WTC11 (cell line): Measurements from ENCODE around the gene WDR27. TPM values are rescaled to one million over a fixed set of nuclear protein-coding genes. Genes with fewer than 3 reads are reported as not detected.

Experiments
- ATAC-seq: fragments of 200-7000 bp; cut with Tn5 transposase; 2 replicates; pipeline ENCODE4 v1.10.0; 2021; ENCODE audit warnings: mild to moderate bottlenecking, moderate library complexity
- CTCF ChIA-PET: fragments of 300-600 bp; sonication (Branson Sonifier 250); formaldehyde crosslinking; loops from one replicate; lab custom pipeline; 2021; ENCODE audit warnings: antibody characterized with exemption; lab: Charles Lee
- POLR2A ChIA-PET: fragments of 350-600 bp; sonication (Branson Sonifier 250); formaldehyde crosslinking; loops from one replicate; lab custom pipeline; 2021; ENCODE audit warnings: antibody characterized with exemption; lab: Charles Lee
- DNase-seq: peaks from one replicate; pipeline ENCODE4 v3.0.0; 2021; ENCODE audit warnings: low spot score
- H3K27ac Mint-ChIP-seq: 2 replicates; pipeline ENCODE4 v1.8.0; 2021; ENCODE audit warnings: mixed read lengths
- H3K27me3 Mint-ChIP-seq: 2 replicates; pipeline ENCODE4 v1.8.0; 2021; ENCODE audit warnings: low read depth, mild to moderate bottlenecking, moderate library complexity, mixed read lengths
- H3K36me3 Mint-ChIP-seq: 2 replicates; pipeline ENCODE4 v1.8.0; 2021; ENCODE audit warnings: mixed read lengths
- H3K4me1 Mint-ChIP-seq: 2 replicates; pipeline ENCODE4 v1.8.0; 2022; ENCODE audit warnings: mixed read lengths
- H3K4me3 Mint-ChIP-seq: 2 replicates; pipeline ENCODE4 v1.8.0; 2021; ENCODE audit warnings: mild to moderate bottlenecking, moderate library complexity, mixed read lengths
- H3K9me3 Mint-ChIP-seq: 2 replicates; pipeline ENCODE4 v1.8.0; 2021; ENCODE audit warnings: mixed read lengths
- ATF1 ChIP-seq: sonication (generic); formaldehyde crosslinking; IDR thresholded peaks from 2 replicates; pipeline ENCODE4 v1.8.1; 2023; ENCODE audit warnings: mild to moderate bottlenecking, moderate library complexity, missing genetic modification reagents
- CBFB ChIP-seq: sonication (generic); formaldehyde crosslinking; IDR thresholded peaks from 2 replicates; pipeline ENCODE4 v1.8.1; 2022; ENCODE audit warnings: mild to moderate bottlenecking, low read depth, missing genetic modification reagents
- EMX1 ChIP-seq: fragments of 250-450 bp; sonication (Bioruptor Pico); IDR thresholded peaks from 2 replicates; pipeline ENCODE4 v1.8.0; 2021; ENCODE audit warnings: mild to moderate bottlenecking
- GRHL2 ChIP-seq: fragments of 250-450 bp; sonication (Bioruptor Pico); IDR thresholded peaks from 2 replicates; pipeline ENCODE4 v1.8.0; 2022; ENCODE audit warnings: mild to moderate bottlenecking, moderate library complexity; ENCODE audit not compliant: insufficient replicate concordance, severe bottlenecking
- IRF2 ChIP-seq: sonication (generic); formaldehyde crosslinking; IDR thresholded peaks from 2 replicates; pipeline ENCODE4 v1.8.0; 2022; ENCODE audit warnings: low read depth, missing genetic modification reagents, borderline replicate concordance
- NFYB ChIP-seq: sonication (generic); formaldehyde crosslinking; conservative IDR thresholded peaks from 2 replicates; pipeline ENCODE4 v1.8.0; 2022; ENCODE audit warnings: low read depth, missing genetic modification reagents
- NR1H2 ChIP-seq: sonication (generic); formaldehyde crosslinking; IDR thresholded peaks from 2 replicates; pipeline ENCODE4 v1.9.0; 2021; ENCODE audit warnings: mild to moderate bottlenecking, moderate library complexity, missing genetic modification reagents
- NR2C2 ChIP-seq: sonication (generic); formaldehyde crosslinking; IDR thresholded peaks from 2 replicates; pipeline ENCODE4 v1.8.0; 2022; ENCODE audit warnings: mild to moderate bottlenecking, missing genetic modification reagents
- SOX15 ChIP-seq: fragments of 250-450 bp; sonication (Bioruptor Pico); IDR thresholded peaks from 2 replicates; pipeline ENCODE4 v1.9.0; 2021; ENCODE audit warnings: mild to moderate bottlenecking
- TEAD4 ChIP-seq: sonication (generic); formaldehyde crosslinking; IDR thresholded peaks from 2 replicates; pipeline ENCODE4 v1.8.0; 2022; ENCODE audit warnings: mild to moderate bottlenecking, missing genetic modification reagents
- USF1 ChIP-seq: sonication (generic); formaldehyde crosslinking; IDR thresholded peaks from 2 replicates; pipeline ENCODE4 v1.8.0; 2022; ENCODE audit warnings: mild to moderate bottlenecking, missing genetic modification reagents
- ZNF121 ChIP-seq: sonication (generic); formaldehyde crosslinking; IDR thresholded peaks from 2 replicates; pipeline ENCODE4 v1.8.0; 2023; ENCODE audit warnings: missing genetic modification reagents
- ZNF317 ChIP-seq: sonication (generic); formaldehyde crosslinking; IDR thresholded peaks from 2 replicates; pipeline ENCODE4 v1.8.1; 2023; ENCODE audit warnings: low read depth, mild to moderate bottlenecking, moderate library complexity, missing genetic modification reagents, borderline replicate concordance
- total RNA-seq: library from RNA; stranded (reverse); gene quantifications from 3 replicates; pipeline ENCODE4 v1.2.3, GENCODE V29; 2021
- TF ChIP-seq, protein P1 (sequence below): sonication (generic); formaldehyde crosslinking; IDR thresholded peaks from 2 replicates; pipeline ENCODE4 v1.8.1; 2023; ENCODE audit warnings: mild to moderate bottlenecking, moderate library complexity, missing genetic modification reagents
- TF ChIP-seq, protein P2 (sequence below): fragments of 250-450 bp; sonication (Bioruptor Pico); conservative IDR thresholded peaks from 2 replicates; pipeline ENCODE4 v1.9.0; 2021; ENCODE audit warnings: mild to moderate bottlenecking
- TF ChIP-seq, protein P3 (sequence below): fragments of 250-450 bp; sonication (Bioruptor Pico); IDR thresholded peaks from 2 replicates; pipeline ENCODE4 v1.9.0; 2021; ENCODE audit warnings: moderate library complexity, mild to moderate bottlenecking, inconsistent platforms, borderline replicate concordance
- TF ChIP-seq, protein P4 (sequence below): sonication (generic); formaldehyde crosslinking; conservative IDR thresholded peaks from 2 replicates; pipeline ENCODE4 v1.8.1; 2022; ENCODE audit warnings: mild to moderate bottlenecking, missing genetic modification reagents
- TF ChIP-seq, protein P5 (sequence below): sonication (generic); formaldehyde crosslinking; IDR thresholded peaks from 2 replicates; pipeline ENCODE4 v1.8.1; 2023; ENCODE audit warnings: mild to moderate bottlenecking, missing genetic modification reagents, borderline replicate concordance
- TF ChIP-seq, protein P6 (sequence below): sonication (generic); formaldehyde crosslinking; IDR thresholded peaks from 2 replicates; pipeline ENCODE4 v1.8.0; 2022; ENCODE audit warnings: mild to moderate bottlenecking, missing genetic modification reagents
- TF ChIP-seq, protein P7 (sequence below): sonication (generic); formaldehyde crosslinking; IDR thresholded peaks from 2 replicates; pipeline ENCODE4 v1.8.0; 2023; ENCODE audit warnings: missing genetic modification reagents

WDR27 gene
- total RNA-seq, 1 experiment from 2014 or later: 126 TPM

DNA sequence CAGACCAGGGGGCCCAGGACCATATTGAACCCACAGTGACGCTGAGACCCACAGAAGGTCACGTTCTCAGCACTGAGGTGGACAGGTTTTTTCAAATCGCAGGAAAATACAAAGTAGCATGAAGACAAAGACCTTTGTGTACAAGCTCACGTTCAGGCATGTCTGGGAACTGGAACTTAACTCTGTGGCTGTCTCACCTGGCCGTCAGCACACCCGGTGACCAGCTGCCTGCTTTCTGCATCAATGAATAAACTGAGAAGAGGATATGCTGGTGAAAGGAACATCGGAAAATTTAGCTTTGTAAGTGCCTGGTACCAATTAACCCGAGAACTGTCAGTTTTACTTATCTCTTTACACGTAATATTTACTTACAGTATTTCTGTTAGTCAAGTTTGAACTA is 36.5 kb downstream of the WDR27 start:
- H3K4me1 Mint-ChIP-seq: peaks cover 6% of the 10 kb centered on the region
- DNase-seq (no peak), ATAC-seq (no peak)
- CTCF ChIA-PET: no interaction called here
- POLR2A ChIA-PET: no interaction called here
- no peak overlapping the region for H3K27ac Mint-ChIP-seq
- no peak for TF ChIP-seq NR1H2
- no peak for TF ChIP-seq ZNF317 (CRISPR knock-in tag)
- TF ChIP-seq, protein P1, sequence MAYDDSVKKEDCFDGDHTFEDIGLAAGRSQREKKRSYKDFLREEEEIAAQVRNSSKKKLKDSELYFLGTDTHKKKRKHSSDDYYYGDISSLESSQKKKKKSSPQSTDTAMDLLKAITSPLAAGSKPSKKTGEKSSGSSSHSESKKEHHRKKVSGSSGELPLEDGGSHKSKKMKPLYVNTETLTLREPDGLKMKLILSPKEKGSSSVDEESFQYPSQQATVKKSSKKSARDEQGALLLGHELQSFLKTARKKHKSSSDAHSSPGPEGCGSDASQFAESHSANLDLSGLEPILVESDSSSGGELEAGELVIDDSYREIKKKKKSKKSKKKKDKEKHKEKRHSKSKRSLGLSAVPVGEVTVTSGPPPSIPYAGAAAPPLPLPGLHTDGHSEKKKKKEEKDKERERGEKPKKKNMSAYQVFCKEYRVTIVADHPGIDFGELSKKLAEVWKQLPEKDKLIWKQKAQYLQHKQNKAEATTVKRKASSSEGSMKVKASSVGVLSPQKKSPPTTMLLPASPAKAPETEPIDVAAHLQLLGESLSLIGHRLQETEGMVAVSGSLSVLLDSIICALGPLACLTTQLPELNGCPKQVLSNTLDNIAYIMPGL (CRISPR knock-in tag): no peak
- TF ChIP-seq ZNF121 (CRISPR knock-in tag): no peak
- TF ChIP-seq USF1: no peak
- TF ChIP-seq, protein P2, sequence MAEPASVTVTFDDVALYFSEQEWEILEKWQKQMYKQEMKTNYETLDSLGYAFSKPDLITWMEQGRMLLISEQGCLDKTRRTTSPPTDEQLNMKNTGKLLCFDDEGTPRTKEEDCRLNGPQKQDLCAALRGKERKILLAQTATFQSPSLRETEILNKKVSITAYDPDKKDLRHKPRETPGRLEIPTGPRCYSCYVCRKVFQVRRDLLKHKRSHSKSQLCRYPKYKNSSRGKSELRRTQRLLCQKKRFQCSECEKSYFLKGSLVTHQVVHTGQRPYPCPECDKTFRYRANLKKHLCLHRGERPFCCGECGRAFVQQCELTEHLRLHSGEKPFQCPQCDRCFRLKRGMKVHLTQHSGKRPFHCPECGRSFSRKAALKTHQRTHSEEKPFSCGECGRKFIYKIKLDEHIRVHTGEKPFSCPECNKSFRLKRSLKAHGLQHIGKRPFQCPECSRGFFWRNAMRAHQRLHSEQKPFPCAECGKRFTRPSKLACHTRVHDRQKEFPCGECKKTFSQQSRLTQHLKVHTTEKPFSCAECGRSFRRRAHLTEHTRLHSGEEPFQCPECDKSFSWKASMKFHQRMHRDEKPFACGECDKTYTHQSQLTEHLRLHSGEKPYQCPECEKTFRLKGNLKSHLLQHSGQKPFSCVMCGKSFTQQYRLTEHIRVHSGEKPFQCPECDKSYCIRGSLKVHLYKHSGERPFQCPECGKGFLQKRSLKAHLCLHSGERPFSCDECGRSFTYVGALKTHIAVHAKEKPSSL (CRISPR knock-in tag): no peak
- TF ChIP-seq, protein P3, sequence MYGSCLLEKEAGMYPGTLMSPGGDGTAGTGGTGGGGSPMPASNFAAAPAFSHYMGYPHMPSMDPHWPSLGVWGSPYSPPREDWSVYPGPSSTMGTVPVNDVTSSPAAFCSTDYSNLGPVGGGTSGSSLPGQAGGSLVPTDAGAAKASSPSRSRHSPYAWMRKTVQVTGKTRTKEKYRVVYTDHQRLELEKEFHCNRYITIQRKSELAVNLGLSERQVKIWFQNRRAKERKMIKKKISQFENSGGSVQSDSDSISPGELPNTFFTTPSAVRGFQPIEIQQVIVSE: no peak
- no peak for TF ChIP-seq SOX15
- TF ChIP-seq NR2C2 (CRISPR knock-in tag): no peak
- no peak for TF ChIP-seq NFYB (CRISPR knock-in tag)
- TF ChIP-seq, protein P4, sequence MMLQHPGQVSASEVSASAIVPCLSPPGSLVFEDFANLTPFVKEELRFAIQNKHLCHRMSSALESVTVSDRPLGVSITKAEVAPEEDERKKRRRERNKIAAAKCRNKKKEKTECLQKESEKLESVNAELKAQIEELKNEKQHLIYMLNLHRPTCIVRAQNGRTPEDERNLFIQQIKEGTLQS (CRISPR knock-in tag): no peak
- no peak for TF ChIP-seq GRHL2 (CRISPR knock-in tag)
- no peak for TF ChIP-seq CBFB
- TF ChIP-seq, protein P5, sequence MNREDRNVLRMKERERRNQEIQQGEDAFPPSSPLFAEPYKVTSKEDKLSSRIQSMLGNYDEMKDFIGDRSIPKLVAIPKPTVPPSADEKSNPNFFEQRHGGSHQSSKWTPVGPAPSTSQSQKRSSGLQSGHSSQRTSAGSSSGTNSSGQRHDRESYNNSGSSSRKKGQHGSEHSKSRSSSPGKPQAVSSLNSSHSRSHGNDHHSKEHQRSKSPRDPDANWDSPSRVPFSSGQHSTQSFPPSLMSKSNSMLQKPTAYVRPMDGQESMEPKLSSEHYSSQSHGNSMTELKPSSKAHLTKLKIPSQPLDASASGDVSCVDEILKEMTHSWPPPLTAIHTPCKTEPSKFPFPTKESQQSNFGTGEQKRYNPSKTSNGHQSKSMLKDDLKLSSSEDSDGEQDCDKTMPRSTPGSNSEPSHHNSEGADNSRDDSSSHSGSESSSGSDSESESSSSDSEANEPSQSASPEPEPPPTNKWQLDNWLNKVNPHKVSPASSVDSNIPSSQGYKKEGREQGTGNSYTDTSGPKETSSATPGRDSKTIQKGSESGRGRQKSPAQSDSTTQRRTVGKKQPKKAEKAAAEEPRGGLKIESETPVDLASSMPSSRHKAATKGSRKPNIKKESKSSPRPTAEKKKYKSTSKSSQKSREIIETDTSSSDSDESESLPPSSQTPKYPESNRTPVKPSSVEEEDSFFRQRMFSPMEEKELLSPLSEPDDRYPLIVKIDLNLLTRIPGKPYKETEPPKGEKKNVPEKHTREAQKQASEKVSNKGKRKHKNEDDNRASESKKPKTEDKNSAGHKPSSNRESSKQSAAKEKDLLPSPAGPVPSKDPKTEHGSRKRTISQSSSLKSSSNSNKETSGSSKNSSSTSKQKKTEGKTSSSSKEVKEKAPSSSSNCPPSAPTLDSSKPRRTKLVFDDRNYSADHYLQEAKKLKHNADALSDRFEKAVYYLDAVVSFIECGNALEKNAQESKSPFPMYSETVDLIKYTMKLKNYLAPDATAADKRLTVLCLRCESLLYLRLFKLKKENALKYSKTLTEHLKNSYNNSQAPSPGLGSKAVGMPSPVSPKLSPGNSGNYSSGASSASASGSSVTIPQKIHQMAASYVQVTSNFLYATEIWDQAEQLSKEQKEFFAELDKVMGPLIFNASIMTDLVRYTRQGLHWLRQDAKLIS (CRISPR knock-in tag): no peak
- TF ChIP-seq EMX1: no peak
- TF ChIP-seq, protein P6, sequence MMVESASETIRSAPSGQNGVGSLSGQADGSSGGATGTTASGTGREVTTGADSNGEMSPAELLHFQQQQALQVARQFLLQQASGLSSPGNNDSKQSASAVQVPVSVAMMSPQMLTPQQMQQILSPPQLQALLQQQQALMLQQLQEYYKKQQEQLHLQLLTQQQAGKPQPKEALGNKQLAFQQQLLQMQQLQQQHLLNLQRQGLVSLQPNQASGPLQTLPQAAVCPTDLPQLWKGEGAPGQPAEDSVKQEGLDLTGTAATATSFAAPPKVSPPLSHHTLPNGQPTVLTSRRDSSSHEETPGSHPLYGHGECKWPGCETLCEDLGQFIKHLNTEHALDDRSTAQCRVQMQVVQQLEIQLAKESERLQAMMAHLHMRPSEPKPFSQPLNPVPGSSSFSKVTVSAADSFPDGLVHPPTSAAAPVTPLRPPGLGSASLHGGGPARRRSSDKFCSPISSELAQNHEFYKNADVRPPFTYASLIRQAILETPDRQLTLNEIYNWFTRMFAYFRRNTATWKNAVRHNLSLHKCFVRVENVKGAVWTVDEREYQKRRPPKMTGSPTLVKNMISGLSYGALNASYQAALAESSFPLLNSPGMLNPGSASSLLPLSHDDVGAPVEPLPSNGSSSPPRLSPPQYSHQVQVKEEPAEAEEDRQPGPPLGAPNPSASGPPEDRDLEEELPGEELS (CRISPR knock-in tag): no peak
- TF ChIP-seq, protein P7, sequence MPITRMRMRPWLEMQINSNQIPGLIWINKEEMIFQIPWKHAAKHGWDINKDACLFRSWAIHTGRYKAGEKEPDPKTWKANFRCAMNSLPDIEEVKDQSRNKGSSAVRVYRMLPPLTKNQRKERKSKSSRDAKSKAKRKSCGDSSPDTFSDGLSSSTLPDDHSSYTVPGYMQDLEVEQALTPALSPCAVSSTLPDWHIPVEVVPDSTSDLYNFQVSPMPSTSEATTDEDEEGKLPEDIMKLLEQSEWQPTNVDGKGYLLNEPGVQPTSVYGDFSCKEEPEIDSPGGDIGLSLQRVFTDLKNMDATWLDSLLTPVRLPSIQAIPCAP (CRISPR knock-in tag): no peak
- TF ChIP-seq IRF2 (CRISPR knock-in tag): no peak
- TF ChIP-seq ATF1 (CRISPR knock-in tag): no peak
- no peak for TF ChIP-seq TEAD4 (CRISPR knock-in tag)
- peaks cover 73% of the 10 kb centered on the region for H3K36me3 Mint-ChIP-seq
- no peak overlapping the region for H3K4me3 Mint-ChIP-seq
- H3K9me3 Mint-ChIP-seq: no peaks in the 10 kb centered on the region
- no peaks in the 10 kb centered on the region for H3K27me3 Mint-ChIP-seq
